MM.1S (cell line): ENCODE measurements around the gene STK32C.

Source experiments
- DNase-seq: peaks from one replicate; pipeline ENCODE4 v3.0.0-alpha.2; 2015
- H2AFZ ChIP-seq: fragments of 300-600 bp; sonication (generic); 2 replicates; pipeline ENCODE4 v1.6.0; 2016; ENCODE audit warnings: antibody characterized with exemption, low read length
- H3F3A ChIP-seq: fragments of 300-600 bp; sonication (generic); 2 replicates; pipeline ENCODE4 v1.6.1; 2016; ENCODE audit warnings: mild to moderate bottlenecking, antibody characterized with exemption, low read length, moderate library complexity, mixed read lengths; ENCODE audit not compliant: insufficient read depth
- H3K27ac ChIP-seq: fragments of 300-600 bp; sonication (generic); 2 replicates; pipeline ENCODE4 v1.5.1; 2016; ENCODE audit warnings: mild to moderate bottlenecking, low read length
- H3K27me3 ChIP-seq: fragments of 300-600 bp; sonication (generic); replicated peaks from 2 replicates; pipeline ENCODE4 v1.6.0; 2016; ENCODE audit warnings: low read length; ENCODE audit not compliant: insufficient read depth
- H3K36me3 ChIP-seq: fragments of 300-600 bp; sonication (generic); replicated peaks from 2 replicates; pipeline ENCODE4 v1.6.1; 2016; ENCODE audit warnings: mild to moderate bottlenecking, low read length, mixed read lengths; ENCODE audit not compliant: insufficient read depth
- H3K4me1 ChIP-seq: fragments of 300-600 bp; sonication (generic); 2 replicates; pipeline ENCODE4 v1.6.1; 2016; ENCODE audit warnings: low read length, mixed read lengths
- H3K4me2 ChIP-seq: fragments of 300-600 bp; sonication (generic); 2 replicates; pipeline ENCODE4 v1.6.0; 2016; ENCODE audit warnings: low read depth, low read length
- H3K4me3 ChIP-seq: fragments of 300-600 bp; sonication (generic); 2 replicates; pipeline ENCODE4 v1.5.1; 2016; ENCODE audit warnings: low read length, mixed read lengths
- H3K79me2 ChIP-seq: fragments of 300-600 bp; sonication (generic); 2 replicates; pipeline ENCODE4 v1.6.1; 2016; ENCODE audit warnings: mixed run types, low read length, mixed read lengths
- H3K9ac ChIP-seq: fragments of 300-600 bp; sonication (generic); 2 replicates; pipeline ENCODE4 v1.6.1; 2016; ENCODE audit warnings: low read length, mixed read lengths
- H3K9me2 ChIP-seq: fragments of 300-600 bp; sonication (generic); replicated peaks from 2 replicates; pipeline ENCODE4 v1.6.1; 2016; ENCODE audit warnings: mild to moderate bottlenecking, low read length, mixed read lengths; ENCODE audit not compliant: insufficient read depth
- H3K9me3 ChIP-seq: fragments of 300-600 bp; sonication (generic); replicated peaks from 2 replicates; pipeline ENCODE4 v1.6.1; 2016; ENCODE audit warnings: mild to moderate bottlenecking, low read length, mixed read lengths; ENCODE audit not compliant: insufficient read depth
- H4K20me1 ChIP-seq: fragments of 300-600 bp; sonication (generic); 2 replicates; pipeline ENCODE4 v1.6.1; 2016; ENCODE audit warnings: mild to moderate bottlenecking, low read length, moderate library complexity, mixed read lengths; ENCODE audit not compliant: insufficient read depth
- EZH2 ChIP-seq: fragments of 300-600 bp; sonication (generic); optimal IDR thresholded peaks from 2 replicates; pipeline ENCODE3; 2017; ENCODE audit warnings: low read depth, mild to moderate bottlenecking, antibody characterized with exemption, low read length, mixed read lengths
- EZH2phosphoT487 ChIP-seq: fragments of 300-600 bp; sonication (generic); IDR thresholded peaks from 2 replicates; pipeline ENCODE4 v1.6.1; 2018; ENCODE audit warnings: antibody characterized with exemption, low read length
- TF ChIP-seq, protein P1 (sequence below): fragments of 300-600 bp; sonication (generic); IDR thresholded peaks from 2 replicates; pipeline ENCODE4 v1.5.1; 2016; ENCODE audit warnings: antibody characterized with exemption, low read length, mixed read lengths

Gene STK32C

DNA sequence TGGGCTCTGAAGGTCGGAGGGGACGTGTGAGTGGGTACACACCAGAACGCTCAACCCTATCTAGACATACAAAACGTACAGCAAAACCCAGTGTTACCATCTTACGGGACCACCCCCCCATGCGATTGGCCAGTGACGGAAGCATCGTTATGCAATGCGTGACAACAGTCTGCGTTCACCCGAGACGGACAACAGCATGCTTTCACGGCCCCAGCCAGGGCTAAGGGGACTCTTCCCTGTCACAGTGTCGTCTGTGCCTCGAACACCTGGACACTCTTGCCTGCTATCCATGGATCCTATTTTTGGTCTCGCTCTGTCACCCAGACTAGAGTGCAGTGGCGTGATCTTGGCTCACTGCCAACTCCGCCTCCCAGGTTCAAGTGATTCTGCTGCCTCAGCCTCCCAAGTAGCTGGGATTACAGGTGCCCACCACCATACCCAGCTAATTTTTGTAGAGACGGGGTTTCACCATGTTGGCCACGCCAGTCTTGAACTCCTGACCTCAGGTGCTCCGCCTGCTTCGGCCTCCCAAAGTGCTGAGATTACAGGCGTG is 97.7 kb downstream of the STK32C start:
- DNase-seq = no peak
- no peaks in the 10 kb centered on the region for H3F3A ChIP-seq
- H2AFZ ChIP-seq = no peak overlapping the region
- no peak overlapping the region for H3K27ac ChIP-seq
- no peaks in the 10 kb centered on the region for H3K4me1 ChIP-seq
- no peaks in the 10 kb centered on the region for H3K27me3 ChIP-seq
- TF ChIP-seq EZH2 = no peak
- no peak for TF ChIP-seq EZH2phosphoT487
- TF ChIP-seq, protein P1, sequence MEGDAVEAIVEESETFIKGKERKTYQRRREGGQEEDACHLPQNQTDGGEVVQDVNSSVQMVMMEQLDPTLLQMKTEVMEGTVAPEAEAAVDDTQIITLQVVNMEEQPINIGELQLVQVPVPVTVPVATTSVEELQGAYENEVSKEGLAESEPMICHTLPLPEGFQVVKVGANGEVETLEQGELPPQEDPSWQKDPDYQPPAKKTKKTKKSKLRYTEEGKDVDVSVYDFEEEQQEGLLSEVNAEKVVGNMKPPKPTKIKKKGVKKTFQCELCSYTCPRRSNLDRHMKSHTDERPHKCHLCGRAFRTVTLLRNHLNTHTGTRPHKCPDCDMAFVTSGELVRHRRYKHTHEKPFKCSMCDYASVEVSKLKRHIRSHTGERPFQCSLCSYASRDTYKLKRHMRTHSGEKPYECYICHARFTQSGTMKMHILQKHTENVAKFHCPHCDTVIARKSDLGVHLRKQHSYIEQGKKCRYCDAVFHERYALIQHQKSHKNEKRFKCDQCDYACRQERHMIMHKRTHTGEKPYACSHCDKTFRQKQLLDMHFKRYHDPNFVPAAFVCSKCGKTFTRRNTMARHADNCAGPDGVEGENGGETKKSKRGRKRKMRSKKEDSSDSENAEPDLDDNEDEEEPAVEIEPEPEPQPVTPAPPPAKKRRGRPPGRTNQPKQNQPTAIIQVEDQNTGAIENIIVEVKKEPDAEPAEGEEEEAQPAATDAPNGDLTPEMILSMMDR = no peak
- no peaks in the 10 kb centered on the region for H3K36me3 ChIP-seq
- no peaks in the 10 kb centered on the region for H3K9me2 ChIP-seq
- H3K9me3 ChIP-seq = no peaks in the 10 kb centered on the region
- no peaks in the 10 kb centered on the region for H4K20me1 ChIP-seq
- H3K4me2 ChIP-seq = no peak overlapping the region
- no peak overlapping the region for H3K9ac ChIP-seq
- no peak overlapping the region for H3K4me3 ChIP-seq
- H3K79me2 ChIP-seq = no peaks in the 10 kb centered on the region

DNA sequence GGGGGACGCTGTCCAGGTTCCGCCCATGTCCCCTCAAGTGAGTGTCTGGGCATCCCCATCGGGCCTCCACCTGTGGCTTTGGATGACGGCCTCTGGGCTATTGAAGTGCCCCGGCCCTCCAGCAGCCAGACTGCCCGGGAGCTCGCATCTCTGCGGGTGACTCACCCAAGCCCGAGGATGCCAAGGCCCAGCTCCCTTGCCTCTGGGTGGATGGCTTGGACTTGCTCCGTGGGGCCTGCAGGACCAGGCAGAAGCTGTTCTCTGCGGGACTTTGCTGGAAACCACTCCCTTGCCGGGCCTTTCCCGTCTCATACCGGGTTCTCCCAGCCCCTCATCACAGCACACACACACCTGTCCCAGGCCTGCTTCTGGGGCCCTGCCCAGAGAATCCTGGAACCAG is 98.6 kb downstream of the STK32C start:
- no peaks in the 10 kb centered on the region for H3K4me1 ChIP-seq
- H3K36me3 ChIP-seq = no peaks in the 10 kb centered on the region
- H3F3A ChIP-seq = no peaks in the 10 kb centered on the region
- no peak overlapping the region for H3K4me2 ChIP-seq
- no peaks in the 10 kb centered on the region for H3K27me3 ChIP-seq
- no peak overlapping the region for H3K4me3 ChIP-seq
- no peaks in the 10 kb centered on the region for H3K9me3 ChIP-seq
- H3K9ac ChIP-seq = no peak overlapping the region
- no peak for DNase-seq
- H3K27ac ChIP-seq = no peak overlapping the region
- no peaks in the 10 kb centered on the region for H3K9me2 ChIP-seq
- no peak for TF ChIP-seq EZH2phosphoT487
- no peak for TF ChIP-seq EZH2
- H4K20me1 ChIP-seq = no peaks in the 10 kb centered on the region
- no peak overlapping the region for H2AFZ ChIP-seq
- no peaks in the 10 kb centered on the region for H3K79me2 ChIP-seq

DNA sequence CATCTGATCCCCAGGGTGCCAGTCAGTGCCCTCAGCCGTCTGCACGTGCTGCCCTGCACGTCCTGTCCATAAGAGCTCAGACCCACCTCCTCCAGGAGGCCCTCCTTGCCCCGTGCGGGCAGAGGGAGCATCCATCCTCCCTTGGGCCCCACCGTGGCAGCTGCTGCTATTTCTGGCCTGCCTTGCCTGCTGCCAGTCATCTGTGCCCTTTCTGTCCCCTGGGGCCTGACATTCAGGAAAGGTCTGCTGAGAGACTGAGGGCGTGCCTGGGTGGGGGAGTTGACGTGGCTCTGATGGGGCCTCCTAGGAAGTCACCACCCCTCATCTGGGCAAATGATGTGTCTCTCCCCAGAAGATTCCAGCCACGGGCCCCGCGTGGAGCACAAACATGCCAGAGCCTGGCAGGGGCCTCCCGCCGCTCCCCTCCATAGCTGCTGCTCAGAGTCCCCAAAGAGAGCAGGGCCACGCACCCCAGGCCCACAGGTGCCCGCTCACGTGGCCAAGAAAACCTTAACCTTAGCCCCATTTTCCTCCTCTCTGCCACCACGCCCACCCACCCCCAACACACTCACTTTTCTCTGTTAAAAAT is 99.2 kb downstream of the STK32C start:
- Histone ChIP-seq H3K4me1 (no peaks in the 10 kb centered on the region), H3K9me3 (no peaks in the 10 kb centered on the region), H3F3A (no peaks in the 10 kb centered on the region), H3K36me3 (no peaks in the 10 kb centered on the region), H3K9ac (no peak overlapping the region), H3K4me3 (no peak overlapping the region), H3K79me2 (no peaks in the 10 kb centered on the region), H3K9me2 (no peaks in the 10 kb centered on the region), H3K27ac (no peak overlapping the region), H3K4me2 (no peak overlapping the region), H4K20me1 (no peaks in the 10 kb centered on the region), H3K27me3 (no peaks in the 10 kb centered on the region), H2AFZ (no peak overlapping the region)
- DNase-seq = no peak
- no peak for TF ChIP-seq EZH2phosphoT487
- TF ChIP-seq, protein P1 = no peak
